GM11168 (cell line): ENCODE measurements around the gene ADRM1.

Experiments used
- in situ Hi-C: fragments of 300-500 bp; cut with MboI; formaldehyde crosslinking; loops from one replicate; pipeline ENCODE4 v1.12.0; 2022; ENCODE audit warnings: low sequenced_read_pairs; ENCODE audit not compliant: unreplicated experiment

ADRM1 gene

GRCh38 chr20:62352402-62353288, 49.8 kb downstream of the ADRM1 start:
- in situ Hi-C loops = no loop called here

- in situ Hi-C loops = no loop called here
Measured at GRCh38 chr20:62353289-62354030, 50.7 kb downstream of the ADRM1 start.

DNA sequence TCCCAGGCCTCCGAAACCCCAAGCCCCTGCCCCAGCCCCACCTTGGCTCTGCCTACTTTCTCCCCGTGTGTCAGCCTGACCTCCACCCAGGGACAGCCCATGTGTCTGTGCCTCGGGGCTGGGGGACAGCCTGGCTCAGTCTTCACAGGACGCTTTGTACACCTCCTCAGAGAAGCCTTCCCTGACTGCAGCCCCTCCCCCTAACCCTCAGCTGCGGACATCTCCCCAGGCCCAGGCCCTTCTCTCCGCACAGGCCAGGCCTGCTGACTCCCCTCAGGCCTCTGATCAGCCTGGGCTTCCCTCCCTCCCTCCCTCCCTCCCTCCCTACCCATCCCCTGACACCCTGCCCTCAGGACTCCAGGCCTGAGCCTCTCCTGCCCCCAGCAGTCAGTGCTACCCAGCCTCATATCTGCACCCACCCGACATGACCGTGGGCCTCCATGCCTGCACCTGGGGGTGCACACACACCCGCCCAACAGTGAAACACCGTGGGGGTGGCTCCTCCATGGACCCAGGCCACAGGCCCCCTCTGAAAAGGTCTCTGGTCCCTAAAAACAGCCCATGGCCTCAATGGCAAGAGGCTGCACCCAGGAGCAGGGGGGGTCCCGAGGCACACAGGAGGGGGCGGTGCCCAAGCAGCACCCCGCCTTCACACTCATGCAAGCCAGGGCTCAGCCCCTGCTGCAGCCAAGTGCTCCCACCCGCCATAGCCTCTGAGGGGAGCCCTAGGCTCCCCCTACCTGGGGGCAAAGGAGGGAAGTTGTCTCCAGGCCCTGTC, 51.4 kb downstream of the ADRM1 start:
- in situ Hi-C loops = no loop called here

GRCh38 chr20:62354811-62355341, 52.1 kb downstream of the ADRM1 start:
- in situ Hi-C loops = no loop called here

GRCh38 chr20:62355516-62355877, 52.7 kb downstream of the ADRM1 start:
- in situ Hi-C loops = no loop called here

DNA sequence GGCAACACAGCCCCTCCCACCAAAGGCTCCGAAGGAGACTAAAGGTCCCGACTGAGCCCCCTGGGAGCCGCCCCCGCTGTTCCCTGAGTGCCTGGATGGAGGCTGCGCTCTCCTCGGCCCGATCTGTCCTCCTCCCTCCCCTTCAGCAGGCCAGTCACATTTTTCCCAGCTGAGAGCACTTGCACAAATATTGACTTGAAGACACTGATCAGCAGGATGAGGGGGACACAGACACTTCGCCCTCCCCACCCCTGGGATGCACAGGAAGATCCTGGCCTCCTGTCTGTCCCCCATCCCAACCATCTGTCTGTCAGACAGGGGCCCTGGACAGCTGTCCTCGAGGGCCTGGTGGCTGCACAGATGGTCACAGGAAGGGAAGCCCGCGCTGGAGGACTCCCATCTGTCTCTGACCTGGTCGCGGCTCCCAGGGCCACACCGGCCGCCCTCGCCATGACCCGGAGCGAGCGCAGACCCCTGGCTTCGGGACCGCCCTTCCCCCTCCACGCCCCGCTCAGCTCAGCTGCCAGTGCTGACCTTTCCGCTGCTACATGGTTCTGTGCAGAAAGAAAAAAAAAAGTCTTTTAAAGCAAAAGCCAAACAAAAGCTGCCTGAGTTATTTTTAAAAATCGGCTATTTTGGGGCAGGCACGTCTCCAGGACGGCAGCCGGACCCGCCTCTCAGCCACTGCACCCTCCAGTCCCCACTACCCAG, 53.2 kb downstream of the ADRM1 start:
- in situ Hi-C loops = no loop called here

DNA sequence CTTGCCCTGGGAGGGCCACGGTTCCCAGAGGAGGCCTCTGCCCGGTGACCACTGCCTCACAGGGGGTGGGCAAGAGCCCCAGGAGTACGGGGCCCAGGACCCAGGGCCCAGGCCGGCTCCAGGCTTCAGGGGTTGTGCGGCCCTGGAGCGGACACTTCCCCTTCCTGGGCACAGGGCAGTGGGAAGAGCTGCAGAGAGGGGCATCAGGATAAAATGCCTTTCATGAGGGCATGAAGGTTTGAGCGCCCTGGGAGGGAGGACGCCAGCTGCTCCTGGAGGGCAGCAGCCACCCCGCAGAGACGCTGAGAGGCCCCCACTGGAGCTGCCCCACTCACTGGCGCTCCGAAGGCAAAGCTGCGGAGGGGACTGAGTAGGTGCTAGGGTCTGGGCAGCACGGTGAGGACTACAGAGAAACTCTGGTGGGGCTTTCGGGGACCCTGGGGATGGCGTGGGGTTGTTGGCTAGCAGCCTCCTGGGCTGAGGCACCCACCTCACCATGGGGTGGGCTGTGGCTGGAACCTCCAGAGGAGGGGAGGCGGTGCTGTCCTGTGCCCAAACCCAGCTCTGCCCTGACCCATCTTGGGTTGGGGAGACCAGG, 53.9 kb downstream of the ADRM1 start:
- in situ Hi-C loops = no loop called here

- in situ Hi-C loops = no loop called here
Measured at GRCh38 chr20:62357187-62357667, 54.4 kb downstream of the ADRM1 start.

GRCh38 chr20:62357681-62358080, 54.9 kb downstream of the ADRM1 start:
- in situ Hi-C loops = no loop called here
